A673 (cell line): ENCODE measurements around the gene EXOSC3. TPM values are rescaled to one million over a fixed set of nuclear protein-coding genes. Genes with fewer than 3 reads are reported as not detected.

Experiments used
- BruUV-seq: library from RNA; stranded (reverse); fragments of 400-500 nt; replicated peaks from 2 replicates; lab custom pipeline; 2021; lab: Mats Ljungman, UMichigan
- CTCF ChIA-PET: fragments of 300-600 bp; sonication (Branson Sonifier 250); formaldehyde crosslinking; loops from one replicate; lab custom pipeline; 2022; ENCODE audit warnings: antibody characterized with exemption; lab: Charles Lee
- POLR2A ChIA-PET: fragments of 300-600 bp; sonication (Branson Sonifier 250); formaldehyde crosslinking; loops from one replicate; lab custom pipeline; 2022; ENCODE audit warnings: antibody characterized with exemption; ENCODE audit not compliant: low non-redundant PET; lab: Charles Lee
- DNase-seq: peaks from one replicate; pipeline ENCODE4 v3.0.0-alpha.2; 2015; ENCODE audit warnings: low spot score
- H3K27ac ChIP-seq: fragments of 200-600 bp; sonication (generic); 2 replicates; pipeline ENCODE4 v1.5.1; 2016; ENCODE audit warnings: mixed run types, low read depth, mild to moderate bottlenecking, mixed read lengths, antibody characterized with exemption, low read length; ENCODE audit not compliant: poor library complexity, severe bottlenecking
- H3K27me3 ChIP-seq: fragments of 200-600 bp; sonication (generic); replicated peaks from 2 replicates; pipeline ENCODE4 v1.6.1; 2017; ENCODE audit warnings: mixed run types, low read depth, mild to moderate bottlenecking, mixed read lengths, antibody characterized with exemption, low read length; ENCODE audit not compliant: insufficient read depth, poor library complexity
- H3K36me3 ChIP-seq: fragments of 200-600 bp; sonication (generic); 2 replicates; pipeline ENCODE4 v1.6.1; 2016; ENCODE audit warnings: mixed run types, mild to moderate bottlenecking, mixed read lengths, antibody characterized with exemption, low read length; ENCODE audit not compliant: insufficient read depth, poor library complexity, severe bottlenecking
- H3K4me1 ChIP-seq: fragments of 200-600 bp; sonication (generic); 2 replicates; pipeline ENCODE4 v1.6.1; 2017; ENCODE audit warnings: mixed run types, mild to moderate bottlenecking, mixed read lengths, antibody characterized with exemption, low read length; ENCODE audit not compliant: insufficient read depth, poor library complexity, severe bottlenecking
- H3K4me3 ChIP-seq: fragments of 200-600 bp; sonication (generic); 2 replicates; pipeline ENCODE4 v1.5.1; 2016; ENCODE audit warnings: low read depth, mixed run types, mild to moderate bottlenecking, mixed read lengths, low read length; ENCODE audit not compliant: poor library complexity, severe bottlenecking
- H3K9me3 ChIP-seq: fragments of 200-600 bp; sonication (generic); 2 replicates; pipeline ENCODE4 v1.6.1; 2016; ENCODE audit warnings: mixed run types, low read depth, mild to moderate bottlenecking, mixed read lengths, antibody characterized with exemption, low read length; ENCODE audit not compliant: poor library complexity, severe bottlenecking
- EZH2 ChIP-seq: fragments of 200-600 bp; sonication (generic); IDR thresholded peaks from 2 replicates; pipeline ENCODE4 v1.6.1; 2017; ENCODE audit warnings: borderline replicate concordance, low read depth, mild to moderate bottlenecking, mixed read lengths, antibody characterized with exemption, low read length; ENCODE audit not compliant: poor library complexity, severe bottlenecking
- intact Hi-C: fragments of 100-400 bp; cut with micrococcal nuclease; formaldehyde crosslinking; loops from one replicate; pipeline ENCODE4 v1.10.0; 2022; ENCODE audit not compliant: unreplicated experiment
- total RNA-seq: library from RNA; stranded (reverse); gene quantifications from 2 replicates; pipeline ENCODE4 v1.2.3, GENCODE V29; 2021
- TF ChIP-seq, protein P1 (sequence below): fragments of 300-800, 200-600 bp; sonication (generic); conservative IDR thresholded peaks from 2 replicates; pipeline ENCODE4 v1.5.1; 2017; ENCODE audit warnings: low read depth, mild to moderate bottlenecking, antibody characterized with exemption, low read length, moderate library complexity, mixed read lengths

EXOSC3 gene
- total RNA-seq, 1 experiment from 2014 or later: 89.6 TPM

DNA sequence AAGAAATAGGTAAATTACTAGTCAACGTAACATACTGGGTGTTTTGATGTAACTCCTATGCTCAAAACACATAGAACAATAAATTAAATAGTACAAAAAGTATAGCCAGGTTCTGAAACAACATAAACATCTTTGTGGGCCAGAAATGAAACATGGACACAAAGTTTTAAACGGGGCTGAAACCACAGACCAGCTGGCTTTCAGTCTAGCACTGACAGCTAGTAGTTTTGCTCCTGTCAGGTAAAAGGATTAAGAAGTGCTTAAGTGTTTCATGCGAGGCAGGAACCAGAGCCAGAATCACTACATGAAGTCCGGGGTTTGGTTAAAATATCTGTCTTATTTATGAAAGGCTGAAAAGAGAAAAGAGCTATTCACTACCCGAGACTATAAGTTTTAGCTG, 35.3 kb upstream of the EXOSC3 start:
- POLR2A ChIA-PET: no interaction called here

DNA sequence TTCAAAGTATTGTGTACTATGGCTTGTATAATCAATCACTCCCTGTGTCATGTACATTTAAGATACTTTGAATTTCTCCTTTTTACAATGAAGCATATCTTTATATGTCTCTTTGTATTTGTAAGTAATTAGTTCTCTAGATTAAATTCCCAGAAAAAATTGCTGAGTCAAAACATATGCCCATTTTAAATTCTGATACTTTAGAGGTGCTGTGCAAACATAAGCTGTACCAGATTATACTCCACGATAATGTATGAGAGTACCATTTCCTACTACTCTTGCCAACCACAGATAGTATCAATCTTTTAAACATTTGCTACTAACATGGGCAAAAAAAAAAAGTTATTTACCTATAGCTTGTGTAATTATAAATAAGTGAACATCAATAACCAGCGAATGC, 34.0 kb upstream of the EXOSC3 start:
- no peak for DNase-seq
- ChIA-PET POLR2A (no interaction called here), CTCF (no interaction called here)
- no peaks in the 10 kb centered on the region for H3K27me3 ChIP-seq
- peaks cover 6% of the 10 kb centered on the region for H3K36me3 ChIP-seq
- TF ChIP-seq, protein P1, sequence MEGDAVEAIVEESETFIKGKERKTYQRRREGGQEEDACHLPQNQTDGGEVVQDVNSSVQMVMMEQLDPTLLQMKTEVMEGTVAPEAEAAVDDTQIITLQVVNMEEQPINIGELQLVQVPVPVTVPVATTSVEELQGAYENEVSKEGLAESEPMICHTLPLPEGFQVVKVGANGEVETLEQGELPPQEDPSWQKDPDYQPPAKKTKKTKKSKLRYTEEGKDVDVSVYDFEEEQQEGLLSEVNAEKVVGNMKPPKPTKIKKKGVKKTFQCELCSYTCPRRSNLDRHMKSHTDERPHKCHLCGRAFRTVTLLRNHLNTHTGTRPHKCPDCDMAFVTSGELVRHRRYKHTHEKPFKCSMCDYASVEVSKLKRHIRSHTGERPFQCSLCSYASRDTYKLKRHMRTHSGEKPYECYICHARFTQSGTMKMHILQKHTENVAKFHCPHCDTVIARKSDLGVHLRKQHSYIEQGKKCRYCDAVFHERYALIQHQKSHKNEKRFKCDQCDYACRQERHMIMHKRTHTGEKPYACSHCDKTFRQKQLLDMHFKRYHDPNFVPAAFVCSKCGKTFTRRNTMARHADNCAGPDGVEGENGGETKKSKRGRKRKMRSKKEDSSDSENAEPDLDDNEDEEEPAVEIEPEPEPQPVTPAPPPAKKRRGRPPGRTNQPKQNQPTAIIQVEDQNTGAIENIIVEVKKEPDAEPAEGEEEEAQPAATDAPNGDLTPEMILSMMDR: no peak
- no peak for TF ChIP-seq EZH2
- H3K4me3 ChIP-seq: no peak overlapping the region
- H3K27ac ChIP-seq: no peak overlapping the region
- no peaks in the 10 kb centered on the region for H3K4me1 ChIP-seq
- intact Hi-C loops: no loop called here
- no peaks in the 10 kb centered on the region for H3K9me3 ChIP-seq
- BruUV-seq: no TSS peak

More for the DNA sequence above, 35.3 kb upstream of the EXOSC3 start:
- TF ChIP-seq EZH2: no peak
- TF ChIP-seq, protein P1: no peak
- intact Hi-C loops: no loop called here
- BruUV-seq: no TSS peak
- Histone ChIP-seq H3K4me3 (no peak overlapping the region), H3K27ac (no peak overlapping the region), H3K27me3 (no peaks in the 10 kb centered on the region), H3K4me1 (no peaks in the 10 kb centered on the region), H3K9me3 (no peaks in the 10 kb centered on the region), H3K36me3 (peaks cover 14% of the 10 kb centered on the region)
- CTCF ChIA-PET: no interaction called here
- no peak for DNase-seq

DNA sequence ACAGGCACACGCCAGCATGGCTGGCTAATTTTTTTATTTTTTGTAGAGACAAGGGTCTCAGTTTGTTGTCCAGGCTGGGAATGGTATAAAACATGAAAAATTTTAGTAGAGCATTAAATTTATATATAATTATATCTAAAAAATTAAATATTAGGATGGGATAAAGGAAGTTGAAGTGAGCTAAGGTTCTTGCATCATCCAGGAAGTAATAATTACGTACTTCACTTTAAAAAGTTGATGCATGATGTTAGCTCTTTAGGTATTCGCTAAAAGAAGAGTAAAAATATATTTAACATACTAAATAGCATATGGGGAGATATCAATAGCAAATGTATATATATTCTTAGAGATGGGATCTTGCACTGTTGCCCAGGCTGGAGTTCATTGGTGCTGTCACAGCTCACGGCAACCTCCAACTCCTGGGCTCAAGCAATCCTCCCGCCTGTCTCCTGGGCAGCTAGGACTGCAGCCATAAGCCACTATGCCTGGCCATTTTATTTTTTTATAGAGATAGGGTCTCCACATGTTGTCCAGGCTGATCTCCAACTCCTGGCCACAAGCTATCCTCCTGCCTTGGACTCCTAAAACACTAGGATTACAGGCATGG, 28.0 kb upstream of the EXOSC3 start:
- Histone ChIP-seq H3K4me3 (no peak overlapping the region), H3K27me3 (no peaks in the 10 kb centered on the region), H3K36me3 (peaks cover 9% of the 10 kb centered on the region), H3K4me1 (peaks cover 3% of the 10 kb centered on the region), H3K9me3 (no peaks in the 10 kb centered on the region), H3K27ac (peak overlapping the region; percentile 41)
- ChIA-PET CTCF (no interaction called here), POLR2A (interaction anchor here (0.7 kb wide), 1 partner anchor 22 kb away, joined by 3 read pairs; no protein-coding TSS in a partner anchor)
- intact Hi-C loops: no loop called here
- BruUV-seq: no TSS peak
- TF ChIP-seq, protein P1: no peak
- TF ChIP-seq EZH2: no peak
- peak; percentile 10 for DNase-seq
